Stimulated activated naive CD8-positive, alpha-beta T cell treated with anti-CD3 and anti-CD28 coated beads, Interleukin-15, amount 100 ng/mL, for 72 hours (primary cell): ENCODE data around the gene NAT16.
A peak's percentile ranks its signal among the peaks of the same experiment; 100 is the strongest.

Experiments used
- ATAC-seq: fragments of 150-1000 bp; cut with Tn5 transposase; 2 replicates; pipeline ENCODE4 v1.10.0; 2021; ENCODE audit warnings: mild to moderate bottlenecking, moderate library complexity
- DNase-seq, 2 donors: peaks; one replicate each; pipeline ENCODE4 v3.0.0; 2021 to 2022
- H3K27ac Mint-ChIP-seq, 2 donors: one replicate each; pipeline ENCODE4 v1.8.0; 2022; ENCODE audit warnings: mild to moderate bottlenecking in 2 of 2, mixed read lengths in 2 of 2, moderate library complexity in 2 of 2
- H3K27me3 Mint-ChIP-seq: one replicate; pipeline ENCODE4 v1.8.0; 2022; ENCODE audit warnings: mixed read lengths
- H3K4me1 Mint-ChIP-seq: one replicate; pipeline ENCODE4 v1.8.0; 2022; ENCODE audit warnings: mild to moderate bottlenecking, mixed read lengths
- H3K4me3 Mint-ChIP-seq, 2 donors: one replicate each; pipeline ENCODE4 v1.8.0; 2022; ENCODE audit warnings: mild to moderate bottlenecking in 2 of 2, mixed read lengths in 2 of 2, moderate library complexity in 1 of 2
- H3K9me3 Mint-ChIP-seq, 2 donors: one replicate each; pipeline ENCODE4 v1.8.0; 2022; ENCODE audit warnings: mixed read lengths in 2 of 2

The NAT16 gene

GRCh38 chr7:101186194-101186593, 6.1 kb upstream of the NAT16 start:
- ATAC-seq (no peak), DNase-seq (no peak)
- Mint-ChIP-seq H3K9me3 (no peaks in the 10 kb centered on the region), H3K4me1 (no peaks in the 10 kb centered on the region), H3K27ac (no peak overlapping the region), H3K4me3 (no peak overlapping the region), H3K27me3 (peaks cover 43% of the 10 kb centered on the region)

- no peak for DNase-seq
- Mint-ChIP-seq H3K4me3 (no peak overlapping the region), H3K27ac (no peak overlapping the region)
These were observed 5.3 kb upstream of the NAT16 start for GRCh38 chr7:101185258-101185839.

GRCh38 chr7:101179713-101180112, 380 bp downstream of the NAT16 start:
- no peaks in the 10 kb centered on the region for H3K9me3 Mint-ChIP-seq
- ATAC-seq (no peak), DNase-seq (no peak)
- no peak overlapping the region for H3K4me3 Mint-ChIP-seq
- no peak overlapping the region for H3K27ac Mint-ChIP-seq
- peaks cover 85% of the 10 kb centered on the region for H3K27me3 Mint-ChIP-seq
- peaks cover 23% of the 10 kb centered on the region for H3K4me1 Mint-ChIP-seq

More at GRCh38 chr7:101185258-101185839, 5.3 kb upstream of the NAT16 start:
- Mint-ChIP-seq H3K27me3 (peaks cover 47% of the 10 kb centered on the region), H3K9me3 (no peaks in the 10 kb centered on the region), H3K4me1 (peaks cover 6% of the 10 kb centered on the region)
- ATAC-seq = no peak

GRCh38 chr7:101179117-101179516, 976 bp downstream of the NAT16 start:
- ATAC-seq = no peak
- Mint-ChIP-seq H3K4me3 (peak overlapping the region; percentile 26 to 27), H3K4me1 (peaks cover 29% of the 10 kb centered on the region)

GRCh38 chr7:101177644-101178043, 2.4 kb downstream of the NAT16 start:
- DNase-seq (no peak), ATAC-seq (no peak)
- H3K4me1 Mint-ChIP-seq = peaks cover 44% of the 10 kb centered on the region
- H3K9me3 Mint-ChIP-seq = no peaks in the 10 kb centered on the region
- no peak overlapping the region for H3K4me3 Mint-ChIP-seq
- H3K27me3 Mint-ChIP-seq = peaks cover 97% of the 10 kb centered on the region
- no peak overlapping the region for H3K27ac Mint-ChIP-seq

More at GRCh38 chr7:101179117-101179516, 976 bp downstream of the NAT16 start:
- peak overlapping the region in 1 of 2 donors; percentile 43 for H3K27ac Mint-ChIP-seq
- no peak for DNase-seq
- no peaks in the 10 kb centered on the region for H3K9me3 Mint-ChIP-seq
- H3K27me3 Mint-ChIP-seq = peaks cover 86% of the 10 kb centered on the region

- no peak for ATAC-seq
- no peak for DNase-seq
- Mint-ChIP-seq H3K4me1 (peaks cover 61% of the 10 kb centered on the region), H3K27ac (no peak overlapping the region), H3K27me3 (peaks cover 100% of the 10 kb centered on the region), H3K4me3 (no peak overlapping the region), H3K9me3 (no peaks in the 10 kb centered on the region)
These were observed 4.4 kb downstream of the NAT16 start for GRCh38 chr7:101175664-101176063.

- Mint-ChIP-seq H3K27me3 (peaks cover 100% of the 10 kb centered on the region), H3K4me3 (peak overlapping the region; percentile 70 to 83), H3K9me3 (no peaks in the 10 kb centered on the region), H3K27ac (no peak overlapping the region), H3K4me1 (peaks cover 61% of the 10 kb centered on the region)
- peak; percentile 37 for ATAC-seq
- DNase-seq = peak in 1 of 2 donors; percentile 16
These were observed 5.7 kb downstream of the NAT16 start for GRCh38 chr7:101174322-101174854.

GRCh38 chr7:101173752-101174244, 6.3 kb downstream of the NAT16 start:
- Mint-ChIP-seq H3K4me1 (peaks cover 61% of the 10 kb centered on the region), H3K27me3 (peaks cover 100% of the 10 kb centered on the region), H3K9me3 (no peaks in the 10 kb centered on the region), H3K27ac (peak overlapping the region in 1 of 2 donors; percentile 64), H3K4me3 (peak overlapping the region; percentile 70 to 83)
- ATAC-seq (peak; percentile 80), DNase-seq (peak; percentile 77)

- ATAC-seq (peak; percentile 37), DNase-seq (peak in 1 of 2 donors; percentile 45)
- Mint-ChIP-seq H3K9me3 (no peaks in the 10 kb centered on the region), H3K4me3 (peak overlapping the region; percentile 61 to 83), H3K27me3 (peaks cover 100% of the 10 kb centered on the region), H3K4me1 (peaks cover 67% of the 10 kb centered on the region), H3K27ac (no peak overlapping the region)
These were observed 7.0 kb downstream of the NAT16 start for GRCh38 chr7:101172854-101173751.

GRCh38 chr7:101172005-101172853, 7.9 kb downstream of the NAT16 start:
- no peak for ATAC-seq
- H3K27ac Mint-ChIP-seq = no peak overlapping the region
- no peaks in the 10 kb centered on the region for H3K9me3 Mint-ChIP-seq
- H3K4me1 Mint-ChIP-seq = peaks cover 70% of the 10 kb centered on the region
- DNase-seq = no peak
- peaks cover 100% of the 10 kb centered on the region for H3K27me3 Mint-ChIP-seq
- peak overlapping the region; percentile 64 to 83 for H3K4me3 Mint-ChIP-seq

- H3K27me3 Mint-ChIP-seq = peaks cover 100% of the 10 kb centered on the region
- peak overlapping the region; percentile 64 to 83 for H3K4me3 Mint-ChIP-seq
- peaks cover 78% of the 10 kb centered on the region for H3K4me1 Mint-ChIP-seq
- DNase-seq = no peak
- no peak overlapping the region for H3K27ac Mint-ChIP-seq
- no peak for ATAC-seq
- H3K9me3 Mint-ChIP-seq = no peaks in the 10 kb centered on the region
These were observed 8.7 kb downstream of the NAT16 start for GRCh38 chr7:101171442-101171837.

GRCh38 chr7:101170617-101171441, 9.3 kb downstream of the NAT16 start:
- peak overlapping the region; percentile 64 to 83 for H3K4me3 Mint-ChIP-seq
- ATAC-seq = no peak
- no peaks in the 10 kb centered on the region for H3K9me3 Mint-ChIP-seq
- peaks cover 100% of the 10 kb centered on the region for H3K27me3 Mint-ChIP-seq
- peaks cover 84% of the 10 kb centered on the region for H3K4me1 Mint-ChIP-seq
- no peak overlapping the region for H3K27ac Mint-ChIP-seq
- peak in 1 of 2 donors; percentile 25 for DNase-seq

GRCh38 chr7:101169838-101170551, 10.1 kb downstream of the NAT16 start:
- Mint-ChIP-seq H3K27me3 (peaks cover 100% of the 10 kb centered on the region), H3K27ac (no peak overlapping the region), H3K4me3 (peak overlapping the region; percentile 53 to 67), H3K9me3 (no peaks in the 10 kb centered on the region), H3K4me1 (peaks cover 93% of the 10 kb centered on the region)
- DNase-seq (peak; percentile 81 to 84), ATAC-seq (peak; percentile 39)
